ENCODE results near the gene ACKR2. TPM values are rescaled to one million over a fixed set of nuclear protein-coding genes. Genes with fewer than 3 reads are reported as not detected.

Gene ACKR2
- total and polyA plus RNA-seq, 7 donors = 0.04 to 1.6 (median 0.79) TPM

DNA sequence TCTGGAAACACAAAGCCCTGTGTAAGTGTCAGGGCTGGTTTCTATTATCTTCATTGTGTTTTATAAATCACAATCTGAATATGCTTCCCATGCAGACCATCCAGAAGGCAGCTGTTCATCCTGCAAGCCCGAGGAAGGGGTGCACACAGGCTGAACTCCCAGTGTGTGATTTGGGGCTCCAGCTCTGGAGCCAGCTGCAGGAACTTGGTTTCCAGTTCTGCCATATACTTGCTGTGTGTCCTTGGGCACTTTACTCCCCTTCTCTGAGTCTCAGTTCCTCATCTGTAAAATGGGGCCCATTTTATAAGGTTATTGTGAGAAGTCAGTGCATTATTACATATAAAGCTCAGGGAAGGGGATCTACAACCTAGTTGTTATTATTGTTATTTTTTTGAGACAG, 43.8 kb downstream of the ACKR2 start:
- intact Hi-C loops (cut with DNase I) = no loop called here
- WGBS, 3 donors = 40 to 68% (median 56%) methylated on average over 1 of the region's 1 CpG
- no peak overlapping the region for H3K4me3 ChIP-seq
- no peak for DNase-seq
- peaks cover 3% of the 10 kb centered on the region for H3K4me1 ChIP-seq
- ATAC-seq = no peak
- no peaks in the 10 kb centered on the region for H3K27me3 ChIP-seq (ENCODE audit: insufficient read depth in 3 of 3, low read length in 2 of 3)
- H3K36me3 ChIP-seq (ENCODE audit: insufficient read depth in 1 of 2, low read depth in 1 of 2) = no peaks in the 10 kb centered on the region
- no peaks in the 10 kb centered on the region for H3K9me3 ChIP-seq
- no peak overlapping the region for H3K27ac ChIP-seq
- TF ChIP-seq, protein P1, sequence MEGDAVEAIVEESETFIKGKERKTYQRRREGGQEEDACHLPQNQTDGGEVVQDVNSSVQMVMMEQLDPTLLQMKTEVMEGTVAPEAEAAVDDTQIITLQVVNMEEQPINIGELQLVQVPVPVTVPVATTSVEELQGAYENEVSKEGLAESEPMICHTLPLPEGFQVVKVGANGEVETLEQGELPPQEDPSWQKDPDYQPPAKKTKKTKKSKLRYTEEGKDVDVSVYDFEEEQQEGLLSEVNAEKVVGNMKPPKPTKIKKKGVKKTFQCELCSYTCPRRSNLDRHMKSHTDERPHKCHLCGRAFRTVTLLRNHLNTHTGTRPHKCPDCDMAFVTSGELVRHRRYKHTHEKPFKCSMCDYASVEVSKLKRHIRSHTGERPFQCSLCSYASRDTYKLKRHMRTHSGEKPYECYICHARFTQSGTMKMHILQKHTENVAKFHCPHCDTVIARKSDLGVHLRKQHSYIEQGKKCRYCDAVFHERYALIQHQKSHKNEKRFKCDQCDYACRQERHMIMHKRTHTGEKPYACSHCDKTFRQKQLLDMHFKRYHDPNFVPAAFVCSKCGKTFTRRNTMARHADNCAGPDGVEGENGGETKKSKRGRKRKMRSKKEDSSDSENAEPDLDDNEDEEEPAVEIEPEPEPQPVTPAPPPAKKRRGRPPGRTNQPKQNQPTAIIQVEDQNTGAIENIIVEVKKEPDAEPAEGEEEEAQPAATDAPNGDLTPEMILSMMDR (IDR thresholded peaks at IDR 0.05) = no peak

- ATAC-seq (no peak), DNase-seq (no peak)
- peaks cover 3% of the 10 kb centered on the region for H3K4me1 ChIP-seq
- H3K27ac ChIP-seq = no peak overlapping the region
- H3K27me3 ChIP-seq (ENCODE audit: insufficient read depth in 3 of 3, low read length in 2 of 3) = no peaks in the 10 kb centered on the region
- 58 to 61% (median 59%) methylated on average over 4 of the region's 4 CpGs for WGBS, 3 donors
- H3K4me3 ChIP-seq = no peak overlapping the region
- intact Hi-C loops (cut with DNase I) = no loop called here
- TF ChIP-seq, protein P1 (IDR thresholded peaks at IDR 0.05) = no peak
- H3K36me3 ChIP-seq (ENCODE audit: insufficient read depth in 1 of 2, low read depth in 1 of 2) = no peaks in the 10 kb centered on the region
- no peaks in the 10 kb centered on the region for H3K9me3 ChIP-seq
These were observed 44.6 kb downstream of the ACKR2 start for GRCh38 chr3:42853739-42854302.

DNA sequence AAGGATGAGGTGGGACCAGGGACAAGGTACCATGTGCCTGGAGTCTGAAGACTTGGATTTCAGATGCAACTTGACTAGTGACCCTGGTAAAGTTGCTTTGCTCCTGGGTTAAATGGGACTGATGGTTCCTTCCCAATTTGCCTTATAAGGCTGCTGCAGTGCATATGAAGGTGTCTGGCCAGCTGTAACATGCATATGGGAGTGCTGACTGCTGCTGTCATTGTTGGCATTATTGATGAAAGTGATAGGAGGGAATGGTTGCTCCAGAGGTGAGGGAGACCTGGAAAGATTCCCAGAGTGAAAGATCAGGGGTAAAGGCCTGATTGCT, 45.9 kb downstream of the ACKR2 start:
- H3K36me3 ChIP-seq (ENCODE audit: insufficient read depth in 1 of 2, low read depth in 1 of 2) = no peaks in the 10 kb centered on the region
- intact Hi-C loops (cut with DNase I) = no loop called here
- no peak for ATAC-seq
- DNase-seq = no peak
- no peaks in the 10 kb centered on the region for H3K9me3 ChIP-seq
- H3K4me3 ChIP-seq = no peak overlapping the region
- TF ChIP-seq, protein P1 (IDR thresholded peaks at IDR 0.05) = no peak
- no peak overlapping the region for H3K27ac ChIP-seq
- H3K27me3 ChIP-seq (ENCODE audit: insufficient read depth in 3 of 3, low read length in 2 of 3) = no peaks in the 10 kb centered on the region
- H3K4me1 ChIP-seq = no peaks in the 10 kb centered on the region

DNA sequence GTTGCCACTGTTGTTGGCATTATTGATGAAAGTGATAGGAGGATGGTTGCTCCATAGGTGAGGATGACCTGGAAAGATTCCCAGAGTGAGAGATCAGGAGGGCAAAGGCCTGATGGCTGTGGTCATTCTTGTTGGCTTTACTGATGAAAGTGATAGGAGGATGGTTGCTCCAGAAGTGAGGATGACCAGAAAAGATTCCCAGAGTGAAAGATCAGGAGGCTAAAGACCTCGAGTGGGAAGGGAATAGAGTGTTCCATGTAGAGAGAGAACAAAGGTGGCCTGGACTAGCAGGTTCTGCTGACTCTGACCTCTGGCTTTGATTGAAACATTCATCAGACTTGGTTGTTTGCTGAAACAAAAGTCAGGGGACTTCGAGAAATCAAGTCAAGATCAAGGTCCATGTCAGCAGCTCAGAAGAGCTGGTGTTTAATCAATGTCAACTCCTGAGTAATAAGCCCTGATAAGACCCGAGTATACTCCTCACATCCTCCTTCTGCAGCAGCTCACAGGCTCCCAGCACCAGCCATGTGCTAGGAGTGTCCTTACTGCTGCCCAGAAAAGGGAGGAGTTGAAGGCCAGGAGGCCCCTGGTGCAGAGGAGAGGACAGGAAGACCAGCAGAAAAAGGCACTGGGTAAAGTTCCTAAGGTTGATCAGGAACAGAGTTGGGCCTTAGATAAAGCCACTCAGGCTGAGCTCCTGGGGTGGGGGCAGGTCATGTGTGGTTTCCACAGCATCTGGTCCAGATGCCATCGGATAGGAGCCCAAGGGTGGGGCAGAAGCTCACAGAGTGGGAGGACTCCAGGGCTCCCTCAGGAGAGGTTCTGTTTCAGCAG, 46.5 kb downstream of the ACKR2 start:
- Histone ChIP-seq H3K27ac (no peak overlapping the region), H3K27me3 (ENCODE audit: insufficient read depth in 3 of 3, low read length in 2 of 3) (no peaks in the 10 kb centered on the region), H3K4me1 (no peaks in the 10 kb centered on the region), H3K9me3 (no peaks in the 10 kb centered on the region), H3K36me3 (ENCODE audit: insufficient read depth in 1 of 2, low read depth in 1 of 2) (no peaks in the 10 kb centered on the region), H3K4me3 (no peak overlapping the region)
- ATAC-seq (no peak), DNase-seq (no peak)
- WGBS, 3 donors = 71 to 77% (median 74%) methylated on average over 4 of the region's 4 CpGs
- intact Hi-C loops (cut with DNase I) = no loop called here
- TF ChIP-seq, protein P1 (IDR thresholded peaks at IDR 0.05) = no peak

All from psoas muscle (tissue), 8 donors.